Endodermal cell (in vitro differentiated cells): Measurements from ENCODE around the gene ITPK1. TPM values are rescaled to one million over a fixed set of nuclear protein-coding genes. Genes with fewer than 3 reads are reported as not detected.

Experiments
- DNase-seq: peaks from one replicate; pipeline ENCODE4 v3.0.0-alpha.2; 2017
- H3K27ac ChIP-seq: 2 replicates; pipeline ENCODE4 v1.5.1; 2013; ENCODE audit warnings: mild to moderate bottlenecking, low read depth, low read length, moderate library complexity
- H3K27me3 ChIP-seq: 2 replicates; pipeline ENCODE4 v1.6.1; 2013; ENCODE audit warnings: mild to moderate bottlenecking, low read length, moderate library complexity; ENCODE audit not compliant: insufficient read depth, control insufficient read depth, poor library complexity, severe bottlenecking
- H3K36me3 ChIP-seq: 2 replicates; pipeline ENCODE4 v1.7.0; 2013; ENCODE audit warnings: mild to moderate bottlenecking, low read length, moderate library complexity; ENCODE audit not compliant: control insufficient read depth, insufficient read depth
- H3K4me1 ChIP-seq: one replicate; pipeline ENCODE4 v1.7.0; 2013; ENCODE audit warnings: low read length; ENCODE audit not compliant: control insufficient read depth, insufficient read depth
- H3K4me3 ChIP-seq: 2 replicates; pipeline ENCODE4 v1.5.1; 2013; ENCODE audit warnings: mild to moderate bottlenecking, low read length, moderate library complexity
- H3K9ac ChIP-seq: 2 replicates; pipeline ENCODE4 v1.6.1; 2013; ENCODE audit warnings: mild to moderate bottlenecking, low read length, moderate library complexity; ENCODE audit not compliant: poor library complexity, severe bottlenecking; ENCODE audit errors: extremely low read depth
- H3K9me3 ChIP-seq: 2 replicates; pipeline ENCODE4 v1.6.1; 2013; ENCODE audit warnings: mild to moderate bottlenecking, low read length, moderate library complexity; ENCODE audit not compliant: control insufficient read depth
- H3K27ac Mint-ChIP-seq: 2 replicates; pipeline ENCODE4 v1.8.0; 2020; ENCODE audit warnings: mixed read lengths
- H3K27me3 Mint-ChIP-seq: 2 replicates; pipeline ENCODE4 v1.8.0; 2021; ENCODE audit warnings: mild to moderate bottlenecking, mixed read lengths; ENCODE audit not compliant: insufficient read depth
- H3K36me3 Mint-ChIP-seq: 2 replicates; pipeline ENCODE4 v1.8.0; 2020; ENCODE audit warnings: low read depth, mixed read lengths
- H3K4me1 Mint-ChIP-seq: 2 replicates; pipeline ENCODE4 v1.8.0; 2020; ENCODE audit warnings: mixed read lengths
- H3K4me3 Mint-ChIP-seq: 2 replicates; pipeline ENCODE4 v1.8.0; 2020; ENCODE audit warnings: mild to moderate bottlenecking, moderate library complexity, mixed read lengths
- H3K9me3 Mint-ChIP-seq: 2 replicates; pipeline ENCODE4 v1.8.0; 2020; ENCODE audit warnings: mild to moderate bottlenecking, mixed read lengths
- WGBS, 2 experiments: methylation state at CpG; one replicate each; pipeline versions ENCODE4 v1.1.5 to v1.1.7; 2013; ENCODE audit warnings: missing lambda C conversion rate in 2 of 2, mixed read lengths in 1 of 2; ENCODE audit not compliant: insufficient coverage in 1 of 2, insufficient read length in 1 of 2; 5-methylcytosine and 5-hydroxymethylcytosine counted together
- total RNA-seq, 2 donors: library from RNA; stranded (reverse); fragmentation: NEBNext Ultra II Directional in 1 of 2; extraction: Animal tissue kit (Norgen Biotek cat#: 25700) in 1 of 2; gene quantifications; 2 replicates in 1 of 2; 3 replicates in 1 of 2; pipeline ENCODE4 v1.2.1, GENCODE V29; 2021
- TF ChIP-seq, protein P1 (sequence below): fragments of 200-600 bp; sonication (generic); conservative IDR thresholded peaks from 2 replicates; pipeline ENCODE4 v1.5.0; 2021; ENCODE audit warnings: antibody characterized with exemption, mild to moderate bottlenecking

The ITPK1 gene
- total RNA-seq, 2 donors from 2014 or later: 59.9 to 66.9 TPM

GRCh38 chr14:93081876-93082570 lies 33.7 kb downstream of the ITPK1 start:
- H3K4me3 ChIP-seq: no peak overlapping the region
- no peak overlapping the region for H3K27ac ChIP-seq
- Mint-ChIP-seq H3K27ac (peak overlapping the region; percentile 64), H3K9me3 (peaks cover 3% of the 10 kb centered on the region), H3K4me3 (no peak overlapping the region), H3K27me3 (no peaks in the 10 kb centered on the region), H3K36me3 (peaks cover 3% of the 10 kb centered on the region), H3K4me1 (peaks cover 15% of the 10 kb centered on the region)
- no peak for DNase-seq
- WGBS, 2 experiments: 94 to 95% methylated on average over 14 of the region's 14 CpGs
- peaks cover 2% of the 10 kb centered on the region for H3K9me3 ChIP-seq
- TF ChIP-seq, protein P1, sequence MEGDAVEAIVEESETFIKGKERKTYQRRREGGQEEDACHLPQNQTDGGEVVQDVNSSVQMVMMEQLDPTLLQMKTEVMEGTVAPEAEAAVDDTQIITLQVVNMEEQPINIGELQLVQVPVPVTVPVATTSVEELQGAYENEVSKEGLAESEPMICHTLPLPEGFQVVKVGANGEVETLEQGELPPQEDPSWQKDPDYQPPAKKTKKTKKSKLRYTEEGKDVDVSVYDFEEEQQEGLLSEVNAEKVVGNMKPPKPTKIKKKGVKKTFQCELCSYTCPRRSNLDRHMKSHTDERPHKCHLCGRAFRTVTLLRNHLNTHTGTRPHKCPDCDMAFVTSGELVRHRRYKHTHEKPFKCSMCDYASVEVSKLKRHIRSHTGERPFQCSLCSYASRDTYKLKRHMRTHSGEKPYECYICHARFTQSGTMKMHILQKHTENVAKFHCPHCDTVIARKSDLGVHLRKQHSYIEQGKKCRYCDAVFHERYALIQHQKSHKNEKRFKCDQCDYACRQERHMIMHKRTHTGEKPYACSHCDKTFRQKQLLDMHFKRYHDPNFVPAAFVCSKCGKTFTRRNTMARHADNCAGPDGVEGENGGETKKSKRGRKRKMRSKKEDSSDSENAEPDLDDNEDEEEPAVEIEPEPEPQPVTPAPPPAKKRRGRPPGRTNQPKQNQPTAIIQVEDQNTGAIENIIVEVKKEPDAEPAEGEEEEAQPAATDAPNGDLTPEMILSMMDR: no peak
- H3K36me3 ChIP-seq: no peaks in the 10 kb centered on the region
- H3K9ac ChIP-seq: no peak overlapping the region
- peaks cover 10% of the 10 kb centered on the region for H3K4me1 ChIP-seq
- H3K27me3 ChIP-seq: no peaks in the 10 kb centered on the region

- H3K9me3 Mint-ChIP-seq: peaks cover 3% of the 10 kb centered on the region
These were observed 35.8 kb downstream of the ITPK1 start for GRCh38 chr14:93079865-93080403.

GRCh38 chr14:93079321-93079720 lies 36.4 kb downstream of the ITPK1 start:
- H3K9me3 Mint-ChIP-seq: peaks cover 3% of the 10 kb centered on the region
- no peak overlapping the region for H3K27ac ChIP-seq
- H3K27ac Mint-ChIP-seq: no peak overlapping the region
- peaks cover 4% of the 10 kb centered on the region for H3K36me3 Mint-ChIP-seq
- TF ChIP-seq, protein P1: peak; percentile 57
- no peak overlapping the region for H3K4me3 Mint-ChIP-seq
- 87 to 92% methylated on average over 6 to 8 of the region's 9 CpGs for WGBS, 2 experiments
- H3K4me3 ChIP-seq: no peak overlapping the region
- H3K9me3 ChIP-seq: no peaks in the 10 kb centered on the region
- H3K27me3 ChIP-seq: no peaks in the 10 kb centered on the region
- H3K9ac ChIP-seq: no peak overlapping the region
- no peaks in the 10 kb centered on the region for H3K4me1 Mint-ChIP-seq
- DNase-seq: no peak
- H3K27me3 Mint-ChIP-seq: no peaks in the 10 kb centered on the region
- no peaks in the 10 kb centered on the region for H3K4me1 ChIP-seq
- no peaks in the 10 kb centered on the region for H3K36me3 ChIP-seq

More at GRCh38 chr14:93079865-93080403, 35.8 kb downstream of the ITPK1 start:
- WGBS, 2 experiments: 91 to 100% methylated on average over 1 to 5 of the region's 5 CpGs
- Histone ChIP-seq H3K4me1 (no peaks in the 10 kb centered on the region), H3K36me3 (no peaks in the 10 kb centered on the region), H3K9ac (no peak overlapping the region), H3K4me3 (no peak overlapping the region), H3K27me3 (no peaks in the 10 kb centered on the region), H3K9me3 (no peaks in the 10 kb centered on the region), H3K27ac (no peak overlapping the region)
- H3K27me3 Mint-ChIP-seq: no peaks in the 10 kb centered on the region
- no peaks in the 10 kb centered on the region for H3K4me1 Mint-ChIP-seq
- DNase-seq: no peak
- H3K36me3 Mint-ChIP-seq: peaks cover 3% of the 10 kb centered on the region
- H3K27ac Mint-ChIP-seq: no peak overlapping the region
- TF ChIP-seq, protein P1: no peak
- no peak overlapping the region for H3K4me3 Mint-ChIP-seq
